GM12878 (cell line): ENCODE data around the gene SFXN5. TPM values are rescaled to one million over a fixed set of nuclear protein-coding genes. Genes with fewer than 3 reads are reported as not detected.
"Not testable (repeated sequence)": the region's sequence is repeated elsewhere in the genome, so short reads cannot be mapped to it uniquely, and the experiment has no call there.

Source experiments
- ATAC-seq: fragments of 200-7000 bp; cut with Tn5 transposase; 3 replicates; pipeline ENCODE4 v1.9.1; 2020; ENCODE audit warnings: mild to moderate bottlenecking, moderate library complexity
- BruUV-seq: library from RNA; stranded (reverse); fragments of 400-500 nt; replicated peaks from 2 replicates; lab custom pipeline; 2021; lab: Mats Ljungman, UMichigan
- CTCF ChIA-PET: fragments of 300-600 bp; sonication (Branson Sonifier 250); formaldehyde crosslinking; extraction: SDS; loops from one replicate; lab custom pipeline; 2021; ENCODE audit warnings: inconsistent platforms; lab: Yijun Ruan, JAX
- POLR2A ChIA-PET: fragments of 350-600 bp; formaldehyde crosslinking; extraction: SDS; loops from one replicate; lab custom pipeline; 2021; ENCODE audit warnings: inconsistent platforms; lab: Charles Lee
- RAD21 ChIA-PET: fragments of 300-600 bp; sonication (Branson Sonifier 250); formaldehyde crosslinking; loops from one replicate; lab custom pipeline; 2023; ENCODE audit warnings: antibody characterized with exemption; ENCODE audit not compliant: unreplicated experiment; lab: Charles Lee
- SMC1A ChIA-PET: fragments of 300-600 bp; sonication (Branson Sonifier 250); formaldehyde crosslinking; loops from one replicate; lab custom pipeline; 2023; ENCODE audit not compliant: unreplicated experiment, uncharacterized antibody; lab: Charles Lee
- DNase-seq: peaks from one replicate; pipeline ENCODE4 v3.0.0-alpha.2; 2011; ENCODE audit warnings: low read depth, low spot score
- FAIRE-seq: peaks from 3 replicates; lab custom pipeline; 2011; peaks lifted over from hg19 to GRCh38; lab: Jason Lieb, UNC
- H2AFZ ChIP-seq: 2 replicates; pipeline ENCODE4 v1.6.0; 2011; ENCODE audit warnings: low read depth, low read length, control low read depth; ENCODE audit not compliant: control insufficient read depth
- H3K27ac ChIP-seq: 2 replicates; pipeline ENCODE4 v1.5.1; 2011; ENCODE audit warnings: control low read depth; ENCODE audit not compliant: control insufficient read depth, insufficient read depth
- H3K27me3 ChIP-seq, 2 experiments: replicated peaks in 1 of 2; 2 replicates each; pipeline versions ENCODE4 v1.6.0 to v1.6.1; 2011; ENCODE audit warnings: low read length in 1 of 2; ENCODE audit not compliant: control insufficient read depth in 2 of 2, insufficient read depth in 2 of 2
- H3K36me3 ChIP-seq, 2 experiments: 2 replicates each; pipeline ENCODE4 v1.5.1; 2011; ENCODE audit warnings: low read length in 1 of 2; ENCODE audit not compliant: control insufficient read depth in 2 of 2, insufficient read depth in 2 of 2
- H3K4me1 ChIP-seq: 2 replicates; pipeline ENCODE4 v1.6.1; 2011; ENCODE audit warnings: mild to moderate bottlenecking, low read length, moderate library complexity, mixed read lengths; ENCODE audit not compliant: control insufficient read depth, insufficient read depth
- H3K4me2 ChIP-seq: 2 replicates; pipeline ENCODE4 v1.6.0; 2011; ENCODE audit warnings: control low read depth; ENCODE audit not compliant: control insufficient read depth, insufficient read depth
- H3K4me3 ChIP-seq: fragments of 200-600 bp; sonication (generic); 2 replicates; pipeline ENCODE4 v1.5.1; 2016
- H3K79me2 ChIP-seq: 2 replicates; pipeline ENCODE4 v1.6.0; 2011; ENCODE audit warnings: low read length; ENCODE audit not compliant: control insufficient read depth, insufficient read depth
- H3K9ac ChIP-seq: 2 replicates; pipeline ENCODE4 v1.8.0; 2011; ENCODE audit warnings: low read length, control low read depth, mixed read lengths; ENCODE audit not compliant: control insufficient read depth, insufficient read depth
- H3K9me3 ChIP-seq: replicated peaks from 3 replicates; pipeline ENCODE4 v1.5.1; 2011; ENCODE audit warnings: mild to moderate bottlenecking, low read length; ENCODE audit not compliant: control insufficient read depth, insufficient read depth
- H4K20me1 ChIP-seq: 2 replicates; pipeline ENCODE4 v1.6.0; 2011; ENCODE audit not compliant: control insufficient read depth, insufficient read depth
- WGBS: methylation state at CpG from one replicate; pipeline ENCODE4 v1.1.6; 2016; ENCODE audit warnings: low lambda C conversion rate; ENCODE audit not compliant: insufficient replicate concordance, insufficient coverage; ENCODE audit errors: missing lambda C conversion rate; 5-methylcytosine and 5-hydroxymethylcytosine counted together
- in situ Hi-C: fragments of 300-500 bp; cut with MboI; formaldehyde crosslinking; loops from 9 replicates; pipeline ENCODE4 v1.14.3; 2018; ENCODE audit warnings: mixed read lengths
- intact Hi-C: fragments of 100-400 bp; cut with micrococcal nuclease; formaldehyde crosslinking; loops from one replicate; pipeline ENCODE4 v1.14.2; 2022; ENCODE audit not compliant: unreplicated experiment
- polyA plus RNA-seq, 11 experiments: library from polyadenylated mRNA; depleted of rRNA in 4 of 11; unstranded in 6 of 11; stranded (reverse) in 5 of 11; fragments of >200 nt; fragmentation: Nextera tagmentation in 4 of 11; fragmentation: Illumina TruSeq in 1 of 11; extraction: Ambion mirVana in 4 of 11; extraction: Trizol in 1 of 11; gene quantifications; 1 replicate in 1 of 11; 2 replicates in 10 of 11; pipeline versions ENCODE4 v1.2.1 to v1.2.3, GENCODE V29; 2011 to 2016; ENCODE audit warnings: inconsistent platforms in 2 of 11, missing spikeins in 2 of 11, low read depth in 1 of 11
- total RNA-seq, 4 experiments: library from RNA; depleted of rRNA in 3 of 4; stranded (reverse); fragments of >200 nt in 3 of 4; fragmentation: Illumina TruSeq in 1 of 4; extraction: Trizol in 1 of 4; gene quantifications; 2 replicates each; pipeline versions ENCODE4 v1.2.1 to v1.2.3, GENCODE V29; 2013 to 2021
- TF ChIP-seq, protein P1 (sequence below): fragments of 450-650 bp; IDR thresholded peaks from 2 replicates; pipeline ENCODE4 v1.6.1; 2017; ENCODE audit warnings: mild to moderate bottlenecking, moderate library complexity

SFXN5 gene
- total and polyA plus RNA-seq, 10 of the 15 experiments (the other 5 are each of a cell fraction or from before 2014, with no cell fraction given) = 3.3 to 15.9 (median 11.2) TPM

DNA sequence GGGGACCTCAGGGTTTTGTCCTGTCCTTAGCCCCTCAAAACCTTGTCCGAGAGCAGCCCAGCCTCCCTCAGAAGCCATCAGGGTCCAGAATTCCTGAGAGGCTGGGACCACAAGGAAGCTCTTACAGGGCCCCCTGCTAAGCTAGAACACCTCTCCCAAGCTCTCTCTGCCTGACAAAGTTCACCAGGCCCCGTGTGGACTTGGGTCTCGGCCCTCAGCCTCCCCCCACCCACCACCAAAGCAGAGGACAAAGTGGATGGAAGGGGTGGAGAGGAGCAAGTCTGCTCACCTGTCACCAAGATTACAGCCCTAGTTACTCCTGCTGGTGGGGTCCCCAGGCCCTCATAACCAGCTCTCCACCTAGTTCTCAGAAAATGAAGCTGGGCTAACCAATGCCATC lies 24.4 kb upstream of the SFXN5 start (continued):
- TF ChIP-seq, protein P1, sequence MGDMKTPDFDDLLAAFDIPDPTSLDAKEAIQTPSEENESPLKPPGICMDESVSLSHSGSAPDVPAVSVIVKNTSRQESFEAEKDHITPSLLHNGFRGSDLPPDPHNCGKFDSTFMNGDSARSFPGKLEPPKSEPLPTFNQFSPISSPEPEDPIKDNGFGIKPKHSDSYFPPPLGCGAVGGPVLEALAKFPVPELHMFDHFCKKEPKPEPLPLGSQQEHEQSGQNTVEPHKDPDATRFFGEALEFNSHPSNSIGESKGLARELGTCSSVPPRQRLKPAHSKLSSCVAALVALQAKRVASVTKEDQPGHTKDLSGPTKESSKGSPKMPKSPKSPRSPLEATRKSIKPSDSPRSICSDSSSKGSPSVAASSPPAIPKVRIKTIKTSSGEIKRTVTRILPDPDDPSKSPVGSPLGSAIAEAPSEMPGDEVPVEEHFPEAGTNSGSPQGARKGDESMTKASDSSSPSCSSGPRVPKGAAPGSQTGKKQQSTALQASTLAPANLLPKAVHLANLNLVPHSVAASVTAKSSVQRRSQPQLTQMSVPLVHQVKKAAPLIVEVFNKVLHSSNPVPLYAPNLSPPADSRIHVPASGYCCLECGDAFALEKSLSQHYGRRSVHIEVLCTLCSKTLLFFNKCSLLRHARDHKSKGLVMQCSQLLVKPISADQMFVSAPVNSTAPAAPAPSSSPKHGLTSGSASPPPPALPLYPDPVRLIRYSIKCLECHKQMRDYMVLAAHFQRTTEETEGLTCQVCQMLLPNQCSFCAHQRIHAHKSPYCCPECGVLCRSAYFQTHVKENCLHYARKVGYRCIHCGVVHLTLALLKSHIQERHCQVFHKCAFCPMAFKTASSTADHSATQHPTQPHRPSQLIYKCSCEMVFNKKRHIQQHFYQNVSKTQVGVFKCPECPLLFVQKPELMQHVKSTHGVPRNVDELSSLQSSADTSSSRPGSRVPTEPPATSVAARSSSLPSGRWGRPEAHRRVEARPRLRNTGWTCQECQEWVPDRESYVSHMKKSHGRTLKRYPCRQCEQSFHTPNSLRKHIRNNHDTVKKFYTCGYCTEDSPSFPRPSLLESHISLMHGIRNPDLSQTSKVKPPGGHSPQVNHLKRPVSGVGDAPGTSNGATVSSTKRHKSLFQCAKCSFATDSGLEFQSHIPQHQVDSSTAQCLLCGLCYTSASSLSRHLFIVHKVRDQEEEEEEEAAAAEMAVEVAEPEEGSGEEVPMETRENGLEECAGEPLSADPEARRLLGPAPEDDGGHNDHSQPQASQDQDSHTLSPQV = no peak

GRCh38 chr2:73093601-73094218 lies 22.2 kb upstream of the SFXN5 start:
- H3K36me3 ChIP-seq, H2AFZ ChIP-seq, H3K4me3 ChIP-seq, ATAC-seq, FAIRE-seq, POLR2A ChIA-PET, DNase-seq, H3K4me1 ChIP-seq, H3K79me2 ChIP-seq, H3K27ac ChIP-seq, H3K9me3 ChIP-seq, H3K4me2 ChIP-seq, RAD21 ChIA-PET, BruUV-seq, H3K9ac ChIP-seq, H3K27me3 ChIP-seq, H4K20me1 ChIP-seq, SMC1A ChIA-PET, intact Hi-C loops, in situ Hi-C loops: not testable (repeated sequence)
- WGBS = 39% methylated on average over 17 of the region's 17 CpGs
- CTCF ChIA-PET = interaction anchor here (1.1 to 1.2 kb wide), 2 partner anchors 71 to 118 kb away, joined by 3 to 6 read pairs; no protein-coding TSS in a partner anchor
